Endodermal cell (in vitro differentiated cells): ENCODE results near the gene DBNL. TPM values are rescaled to one million over a fixed set of nuclear protein-coding genes. Genes with fewer than 3 reads are reported as not detected.
"Not testable (repeated sequence)": the region's sequence is repeated elsewhere in the genome, so short reads cannot be mapped to it uniquely, and the experiment has no call there.

Experiments used
- DNase-seq: peaks from one replicate; pipeline ENCODE4 v3.0.0-alpha.2; 2017
- H3K27ac ChIP-seq: 2 replicates; pipeline ENCODE4 v1.5.1; 2013; ENCODE audit warnings: mild to moderate bottlenecking, low read depth, low read length, moderate library complexity
- H3K27me3 ChIP-seq: 2 replicates; pipeline ENCODE4 v1.6.1; 2013; ENCODE audit warnings: mild to moderate bottlenecking, low read length, moderate library complexity; ENCODE audit not compliant: insufficient read depth, control insufficient read depth, poor library complexity, severe bottlenecking
- H3K36me3 ChIP-seq: 2 replicates; pipeline ENCODE4 v1.7.0; 2013; ENCODE audit warnings: mild to moderate bottlenecking, low read length, moderate library complexity; ENCODE audit not compliant: control insufficient read depth, insufficient read depth
- H3K4me1 ChIP-seq: one replicate; pipeline ENCODE4 v1.7.0; 2013; ENCODE audit warnings: low read length; ENCODE audit not compliant: control insufficient read depth, insufficient read depth
- H3K4me3 ChIP-seq: 2 replicates; pipeline ENCODE4 v1.5.1; 2013; ENCODE audit warnings: mild to moderate bottlenecking, low read length, moderate library complexity
- H3K9ac ChIP-seq: 2 replicates; pipeline ENCODE4 v1.6.1; 2013; ENCODE audit warnings: mild to moderate bottlenecking, low read length, moderate library complexity; ENCODE audit not compliant: poor library complexity, severe bottlenecking; ENCODE audit errors: extremely low read depth
- H3K9me3 ChIP-seq: 2 replicates; pipeline ENCODE4 v1.6.1; 2013; ENCODE audit warnings: mild to moderate bottlenecking, low read length, moderate library complexity; ENCODE audit not compliant: control insufficient read depth
- H3K27ac Mint-ChIP-seq: 2 replicates; pipeline ENCODE4 v1.8.0; 2020; ENCODE audit warnings: mixed read lengths
- H3K27me3 Mint-ChIP-seq: 2 replicates; pipeline ENCODE4 v1.8.0; 2021; ENCODE audit warnings: mild to moderate bottlenecking, mixed read lengths; ENCODE audit not compliant: insufficient read depth
- H3K36me3 Mint-ChIP-seq: 2 replicates; pipeline ENCODE4 v1.8.0; 2020; ENCODE audit warnings: low read depth, mixed read lengths
- H3K4me1 Mint-ChIP-seq: 2 replicates; pipeline ENCODE4 v1.8.0; 2020; ENCODE audit warnings: mixed read lengths
- H3K4me3 Mint-ChIP-seq: 2 replicates; pipeline ENCODE4 v1.8.0; 2020; ENCODE audit warnings: mild to moderate bottlenecking, moderate library complexity, mixed read lengths
- H3K9me3 Mint-ChIP-seq: 2 replicates; pipeline ENCODE4 v1.8.0; 2020; ENCODE audit warnings: mild to moderate bottlenecking, mixed read lengths
- WGBS, 2 experiments: methylation state at CpG; one replicate each; pipeline versions ENCODE4 v1.1.5 to v1.1.7; 2013; ENCODE audit warnings: missing lambda C conversion rate in 2 of 2, mixed read lengths in 1 of 2; ENCODE audit not compliant: insufficient coverage in 1 of 2, insufficient read length in 1 of 2; 5-methylcytosine and 5-hydroxymethylcytosine counted together
- total RNA-seq, 2 donors: library from RNA; stranded (reverse); fragmentation: NEBNext Ultra II Directional in 1 of 2; extraction: Animal tissue kit (Norgen Biotek cat#: 25700) in 1 of 2; gene quantifications; 2 replicates in 1 of 2; 3 replicates in 1 of 2; pipeline ENCODE4 v1.2.1, GENCODE V29; 2021

Gene DBNL
- total RNA-seq, 2 donors from 2014 or later = 47.0 to 50.9 TPM

DNA sequence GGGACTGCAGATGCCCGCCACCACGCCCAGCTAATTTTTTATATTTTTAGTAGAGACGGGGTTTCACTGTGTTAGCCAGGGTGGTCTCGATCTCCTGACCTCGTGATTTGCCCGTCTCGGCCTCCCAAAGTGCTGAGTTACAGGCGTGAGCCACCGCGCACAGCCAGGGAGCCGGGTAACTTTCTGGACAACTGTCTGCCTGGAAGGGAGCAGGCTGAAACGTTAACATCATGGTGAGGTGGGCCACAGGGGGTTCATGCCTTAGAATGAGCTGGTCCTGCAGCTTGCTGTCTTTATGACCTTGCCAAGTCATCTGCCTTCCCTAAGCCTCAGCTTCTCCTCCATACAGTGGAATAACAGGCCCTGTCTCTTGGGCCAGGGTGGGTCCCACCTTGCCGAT is 13.2 kb upstream of the DBNL start:
- not testable (repeated sequence) for H3K4me1 Mint-ChIP-seq, H3K9me3 ChIP-seq, H3K27ac Mint-ChIP-seq, H3K36me3 Mint-ChIP-seq, H3K9me3 Mint-ChIP-seq, H3K36me3 ChIP-seq, H3K4me3 ChIP-seq, H3K4me3 Mint-ChIP-seq, H3K27ac ChIP-seq, H3K4me1 ChIP-seq, H3K27me3 Mint-ChIP-seq, H3K27me3 ChIP-seq, H3K9ac ChIP-seq
- peak; percentile 7 for DNase-seq
- 91 to 97% methylated on average over 9 to 12 of the region's 13 CpGs for WGBS, 2 experiments

DNA sequence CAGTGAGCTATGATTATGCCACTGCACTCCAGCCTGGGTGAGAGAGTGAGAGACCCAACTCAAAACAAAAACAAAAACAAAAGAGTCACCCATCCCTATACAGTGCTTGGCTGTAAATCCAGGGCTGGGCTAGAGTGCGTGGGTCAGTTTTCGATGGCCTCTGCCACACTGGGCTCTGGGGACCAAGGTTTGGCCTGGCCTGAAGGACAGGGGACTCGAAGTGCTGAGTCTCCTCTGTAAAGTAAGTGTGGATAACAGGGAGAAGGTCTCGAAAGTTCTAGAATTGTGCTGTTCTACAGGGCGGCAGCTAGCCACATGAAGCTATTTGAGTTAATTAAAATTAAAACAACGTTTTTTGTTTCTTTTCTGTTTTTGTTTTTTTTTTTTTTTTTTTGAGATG is 12.5 kb upstream of the DBNL start:
- WGBS, 2 experiments = 93% methylated on average over 4 of the region's 6 CpGs; no CpG with 5 or more reads in 1 of the 2 experiments
- H3K4me1 ChIP-seq, H3K4me3 ChIP-seq, H3K4me1 Mint-ChIP-seq, H3K27ac ChIP-seq, H3K27ac Mint-ChIP-seq, H3K4me3 Mint-ChIP-seq, H3K9me3 ChIP-seq, H3K27me3 Mint-ChIP-seq, H3K36me3 Mint-ChIP-seq, H3K9ac ChIP-seq, H3K9me3 Mint-ChIP-seq, H3K27me3 ChIP-seq, H3K36me3 ChIP-seq: not testable (repeated sequence)
- peak; percentile 10 for DNase-seq

DNA sequence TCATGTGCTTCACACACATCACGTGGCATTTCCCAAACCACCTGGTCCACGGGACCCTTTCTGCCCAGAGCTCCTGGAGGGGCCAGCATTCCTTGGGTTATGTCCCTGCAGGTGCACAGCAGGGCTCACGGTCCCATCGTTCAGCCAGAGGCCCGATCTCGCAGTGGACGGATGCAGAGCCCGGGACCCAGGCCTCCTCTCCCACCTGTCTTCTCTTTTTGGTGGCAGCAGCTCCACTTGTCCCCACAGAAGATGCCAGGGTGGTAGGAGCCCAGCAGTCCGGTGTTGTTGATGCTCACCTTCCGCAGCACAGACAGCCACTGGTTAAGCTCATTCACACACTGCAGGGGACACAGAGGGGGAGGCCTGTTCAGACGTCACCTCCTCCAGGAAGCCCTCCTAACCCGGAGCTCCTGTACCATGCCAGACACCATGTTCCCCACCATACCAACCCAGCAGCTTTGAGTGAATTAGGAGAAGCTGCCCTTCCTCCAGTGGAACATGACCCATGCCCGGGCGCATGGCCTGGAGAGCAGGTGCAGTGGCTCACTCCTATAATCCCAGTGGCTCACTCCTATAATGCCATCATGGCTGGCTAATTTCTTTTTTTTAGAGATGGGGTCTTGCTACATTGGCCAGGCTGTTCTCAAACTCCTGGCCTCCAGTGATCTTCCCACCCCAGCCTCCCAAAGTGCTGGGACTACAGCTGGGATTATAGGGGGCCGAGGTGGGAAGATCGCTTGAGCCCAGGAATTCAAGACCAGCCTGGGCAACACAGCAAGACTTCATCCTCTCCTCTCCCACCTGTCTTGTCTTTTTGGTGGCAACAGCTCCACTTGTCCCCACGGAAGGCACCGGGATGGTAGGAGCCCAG is 10.3 kb upstream of the DBNL start:
- H3K27me3 ChIP-seq, H3K36me3 Mint-ChIP-seq, H3K9me3 Mint-ChIP-seq, H3K36me3 ChIP-seq, H3K4me3 ChIP-seq, H3K4me1 Mint-ChIP-seq, H3K27ac Mint-ChIP-seq, H3K4me1 ChIP-seq, H3K4me3 Mint-ChIP-seq, H3K9ac ChIP-seq, H3K9me3 ChIP-seq, H3K27ac ChIP-seq: not testable (repeated sequence)
- H3K27me3 Mint-ChIP-seq = peaks cover 12% of the 10 kb centered on the region
- DNase-seq = peak; percentile 13
- 80 to 100% methylated on average over 2 to 14 of the region's 18 CpGs for WGBS, 2 experiments

DNA sequence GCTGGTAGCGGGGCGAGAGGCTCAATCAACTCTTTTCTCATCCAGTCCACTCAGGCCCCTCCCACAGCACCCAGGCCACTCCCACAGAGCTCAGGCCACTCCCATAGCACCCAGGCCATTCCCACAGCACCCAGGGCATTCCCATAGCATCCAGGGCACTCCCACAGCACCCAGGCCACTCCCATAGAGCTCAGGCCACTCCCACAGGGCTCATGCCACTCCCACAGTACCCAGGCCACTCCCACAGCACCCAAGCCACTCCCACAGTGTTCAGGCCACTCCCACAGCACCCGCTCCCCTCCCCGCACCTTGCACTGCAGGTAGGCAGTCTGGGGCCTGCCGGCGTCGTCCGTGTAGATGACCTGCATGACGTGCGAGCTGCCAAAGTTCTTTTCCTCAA is 8.1 kb upstream of the DBNL start:
- H3K27ac ChIP-seq, H3K4me1 ChIP-seq, H3K36me3 Mint-ChIP-seq, H3K4me3 Mint-ChIP-seq, H3K4me1 Mint-ChIP-seq, H3K27me3 ChIP-seq, H3K9me3 ChIP-seq, H3K27ac Mint-ChIP-seq, H3K36me3 ChIP-seq, H3K9ac ChIP-seq, H3K9me3 Mint-ChIP-seq, H3K4me3 ChIP-seq: not testable (repeated sequence)
- WGBS, 2 experiments = 75 to 80% methylated on average over 2 to 8 of the region's 10 CpGs
- peaks cover 19% of the 10 kb centered on the region for H3K27me3 Mint-ChIP-seq
- DNase-seq = peak; percentile 93

DNA sequence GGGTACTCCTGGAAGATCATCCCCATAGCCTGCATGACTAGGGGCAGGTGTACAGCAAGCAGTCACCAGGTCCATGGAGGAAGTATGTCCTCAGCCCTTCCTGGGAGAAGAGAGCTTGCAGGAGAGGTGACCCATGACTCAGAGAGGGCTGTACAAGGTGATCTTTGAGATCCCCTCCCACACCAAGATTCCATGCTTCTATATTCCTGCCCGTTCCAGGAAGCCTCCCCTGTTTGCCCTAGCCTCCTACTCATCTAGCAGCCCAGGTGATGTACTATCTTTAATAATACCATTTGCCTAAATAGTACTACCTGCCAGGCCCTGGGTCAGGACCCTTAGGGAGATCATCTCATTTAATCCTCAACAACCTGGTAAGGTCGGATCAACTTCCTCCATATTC is 6.6 kb upstream of the DBNL start:
- not testable (repeated sequence) for H3K4me3 Mint-ChIP-seq, H3K36me3 ChIP-seq, H3K27ac Mint-ChIP-seq, H3K9ac ChIP-seq, H3K4me1 ChIP-seq, H3K27ac ChIP-seq, DNase-seq, H3K4me1 Mint-ChIP-seq, H3K4me3 ChIP-seq, H3K36me3 Mint-ChIP-seq, H3K9me3 ChIP-seq, H3K9me3 Mint-ChIP-seq
- H3K27me3 ChIP-seq = peaks cover 11% of the 10 kb centered on the region
- peaks cover 31% of the 10 kb centered on the region for H3K27me3 Mint-ChIP-seq
- WGBS, 2 experiments = 81% methylated on average over 1 of the region's 2 CpGs; no CpG with 5 or more reads in 1 of the 2 experiments

DNA sequence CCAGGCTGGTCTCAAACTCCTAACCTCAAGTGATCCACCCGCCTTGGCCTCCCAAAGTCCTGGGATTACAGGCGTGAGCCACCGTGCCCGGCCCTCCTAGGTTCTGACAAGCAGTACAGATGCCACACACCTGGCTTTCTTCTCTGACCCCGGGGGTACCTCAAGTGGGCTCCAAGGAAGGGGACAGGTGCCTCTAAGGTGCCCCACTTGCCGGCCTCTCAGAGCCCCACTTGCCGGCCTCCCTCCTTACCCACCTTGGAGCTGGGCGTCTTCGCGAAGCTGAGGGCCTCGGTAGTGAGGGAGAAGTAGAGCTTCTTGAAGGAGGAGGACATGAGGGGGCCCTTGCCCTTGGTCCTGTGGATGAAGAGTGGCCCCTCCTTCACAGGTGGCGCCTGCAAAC is 5.9 kb upstream of the DBNL start:
- WGBS, 2 experiments = 40% methylated on average over 1 of the region's 12 CpGs; no CpG with 5 or more reads in 1 of the 2 experiments
- not testable (repeated sequence) for H3K36me3 Mint-ChIP-seq, H3K27ac ChIP-seq, H3K4me1 Mint-ChIP-seq, H3K9ac ChIP-seq, H3K4me3 Mint-ChIP-seq, DNase-seq, H3K4me1 ChIP-seq, H3K36me3 ChIP-seq, H3K9me3 Mint-ChIP-seq, H3K4me3 ChIP-seq, H3K9me3 ChIP-seq, H3K27ac Mint-ChIP-seq
- H3K27me3 Mint-ChIP-seq = peaks cover 31% of the 10 kb centered on the region
- peaks cover 11% of the 10 kb centered on the region for H3K27me3 ChIP-seq

DNA sequence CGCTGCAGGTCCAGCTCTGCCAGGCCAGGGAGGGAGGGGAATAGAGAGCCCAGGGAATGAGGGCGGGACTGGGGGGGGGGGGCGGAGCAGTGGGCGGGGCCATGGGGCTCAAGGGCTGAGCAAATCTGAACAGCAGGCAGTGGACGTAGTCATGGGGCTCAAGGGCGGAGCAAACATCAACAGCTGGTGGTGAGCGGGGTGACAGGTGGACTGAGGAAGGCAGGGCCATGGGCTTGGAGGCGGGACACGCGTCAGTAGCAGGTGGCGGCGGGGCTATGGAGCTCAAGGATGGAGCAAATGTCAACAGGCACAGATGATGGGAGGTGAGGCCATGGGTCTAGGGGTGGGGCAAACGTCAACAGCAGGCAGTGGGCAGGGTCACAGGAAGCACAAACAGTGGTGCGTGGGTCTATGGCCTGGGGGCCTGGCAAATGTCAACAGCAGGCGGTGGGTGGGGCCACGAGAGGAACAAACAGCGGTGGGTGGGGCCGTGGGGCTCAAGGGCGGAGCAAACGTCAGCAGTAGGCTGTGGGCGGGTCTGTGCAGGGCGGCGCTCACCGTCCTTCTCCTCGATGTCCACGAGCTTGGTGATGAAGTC is 5.4 kb upstream of the DBNL start:
- DNase-seq = peak; percentile 91
- H3K36me3 Mint-ChIP-seq, H3K4me3 ChIP-seq, H3K9me3 Mint-ChIP-seq, H3K27ac ChIP-seq, H3K27ac Mint-ChIP-seq, H3K36me3 ChIP-seq, H3K9me3 ChIP-seq, H3K4me1 ChIP-seq, H3K4me1 Mint-ChIP-seq, H3K9ac ChIP-seq: not testable (repeated sequence)
- 9% methylated on average over 10 of the region's 26 CpGs; no CpG with 5 or more reads in 1 of the 2 experiments for WGBS, 2 experiments
- H3K27me3 ChIP-seq = peaks cover 11% of the 10 kb centered on the region
- H3K4me3 Mint-ChIP-seq = peak overlapping the region; percentile 33
- peaks cover 31% of the 10 kb centered on the region for H3K27me3 Mint-ChIP-seq
